Prostate gland (tissue), 2 donors: Measurements from ENCODE around the gene ITIH5.

Source experiments
- CTCF ChIP-seq, 4 experiments: fragments of 200-600 bp in 2 of 4; fragments of 450-650 bp in 2 of 4; sonication (generic) in 2 of 4; IDR thresholded peaks; 1 replicate in 3 of 4; 2 replicates in 1 of 4; pipeline ENCODE4 v1.5.1; 2016 to 2019; ENCODE audit warnings: antibody characterized with exemption in 4 of 4, mild to moderate bottlenecking in 2 of 4, moderate library complexity in 2 of 4
- POLR2A ChIP-seq: fragments of 450-650 bp; IDR thresholded peaks from one replicate; pipeline ENCODE4 v1.6.1; 2016; ENCODE audit warnings: antibody characterized with exemption, mild to moderate bottlenecking
- POLR2AphosphoS5 ChIP-seq: sonication (generic); formaldehyde crosslinking; IDR thresholded peaks from one replicate; pipeline ENCODE4 v1.6.1; 2017; ENCODE audit warnings: antibody characterized with exemption

GRCh38 chr10:7662522-7662921 lies 4.2 kb downstream of the ITIH5 start:
- TF ChIP-seq CTCF (IDR thresholded peaks at IDR 0.05) (no peak), POLR2A (no peak), POLR2AphosphoS5 (no peak)
